H1 (cell line): ENCODE results near the gene ISG20L2. TPM values are rescaled to one million over a fixed set of nuclear protein-coding genes. Genes with fewer than 3 reads are reported as not detected.

ENCODE experiments used
- CTCF ChIA-PET: fragments of 300-600 bp; sonication (Branson Sonifier 250); formaldehyde crosslinking; loops from one replicate; lab custom pipeline; 2021; ENCODE audit not compliant: partially characterized antibody; lab: Charles Lee
- POLR2A ChIA-PET: fragments of 300-600 bp; sonication (Branson Sonifier 250); formaldehyde crosslinking; loops from one replicate; lab custom pipeline; 2021; ENCODE audit warnings: inconsistent platforms; ENCODE audit not compliant: partially characterized antibody; lab: Charles Lee
- DNase-seq, 2 experiments: peaks; one replicate each; pipeline versions ENCODE4 v3.0.0 to v3.0.0-alpha.2; 2010 to 2022; ENCODE audit warnings: low spot score in 2 of 2, low read depth in 1 of 2, mixed read lengths in 1 of 2
- FAIRE-seq: peaks from 2 replicates; lab custom pipeline; 2011; peaks lifted over from hg19 to GRCh38; lab: Jason Lieb, UNC
- H2AFZ ChIP-seq: 2 replicates; pipeline ENCODE4 v1.8.1; 2012; ENCODE audit warnings: low read length, inconsistent platforms
- H2AK5ac ChIP-seq: 2 replicates; pipeline ENCODE4 v1.6.1; 2013; ENCODE audit warnings: low read depth, low read length
- H2BK120ac ChIP-seq: replicated peaks from 2 replicates; pipeline ENCODE3; 2013; ENCODE audit warnings: low read depth, low read length, inconsistent platforms
- H2BK12ac ChIP-seq: 2 replicates; pipeline ENCODE4 v1.6.1; 2013; ENCODE audit warnings: low read depth, low read length
- H2BK15ac ChIP-seq: 2 replicates; pipeline ENCODE4 v1.6.1; 2013; ENCODE audit warnings: low read length
- H2BK20ac ChIP-seq: 2 replicates; pipeline ENCODE4 v1.6.1; 2013; ENCODE audit warnings: low read length
- H2BK5ac ChIP-seq: 2 replicates; pipeline ENCODE4 v1.6.1; 2013; ENCODE audit warnings: low read depth, low read length
- H3K14ac ChIP-seq: 2 replicates; pipeline ENCODE4 v1.6.1; 2013; ENCODE audit warnings: inconsistent platforms; ENCODE audit not compliant: insufficient read length
- H3K18ac ChIP-seq: 2 replicates; pipeline ENCODE4 v1.6.1; 2013; ENCODE audit warnings: low read length; ENCODE audit errors: extremely low read depth
- H3K23ac ChIP-seq: 2 replicates; pipeline ENCODE4 v1.6.1; 2013; ENCODE audit warnings: inconsistent platforms; ENCODE audit not compliant: insufficient read length
- H3K23me2 ChIP-seq: 2 replicates; pipeline ENCODE4 v1.6.1; 2013; ENCODE audit warnings: low read depth, low read length
- H3K27ac ChIP-seq: 2 replicates; pipeline ENCODE4 v1.6.1; 2011; ENCODE audit warnings: low read depth, low read length, inconsistent platforms
- H3K27me3 ChIP-seq, 4 experiments: replicated peaks in 1 of 4; 1 replicate in 1 of 4; 2 replicates in 3 of 4; pipeline versions ENCODE4 v1.6.1 to v1.8.1; 2011 to 2013; ENCODE audit warnings: low read length in 3 of 4, mild to moderate bottlenecking in 3 of 4, inconsistent platforms in 2 of 4, mixed read lengths in 2 of 4, moderate library complexity in 1 of 4; ENCODE audit not compliant: control insufficient read depth in 3 of 4, insufficient read depth in 3 of 4; ENCODE audit errors: extremely low read depth in 1 of 4
- H3K36me3 ChIP-seq, 4 experiments: 2 replicates each; pipeline versions ENCODE4 v1.6.1 to v1.8.1; 2011 to 2013; ENCODE audit warnings: mild to moderate bottlenecking in 4 of 4, low read length in 3 of 4, moderate library complexity in 2 of 4, control low read depth in 1 of 4, inconsistent platforms in 1 of 4; ENCODE audit not compliant: insufficient read depth in 4 of 4, control insufficient read depth in 2 of 4
- H3K4ac ChIP-seq: replicated peaks from 2 replicates; pipeline ENCODE3; 2013; ENCODE audit warnings: low read length, low read depth, mixed read lengths, inconsistent platforms; ENCODE audit not compliant: insufficient read length
- H3K4me1 ChIP-seq, 4 experiments: replicated peaks in 1 of 4; 1 replicate in 1 of 4; 2 replicates in 3 of 4; pipeline versions ENCODE4 v1.6.1 to v1.8.1; 2011 to 2013; ENCODE audit warnings: low read length in 3 of 4, inconsistent platforms in 2 of 4, mixed read lengths in 1 of 4; ENCODE audit not compliant: insufficient read depth in 4 of 4, control insufficient read depth in 3 of 4
- H3K4me2 ChIP-seq, 2 experiments: 2 replicates each; pipeline versions ENCODE4 v1.6.1 to v1.8.1; 2011 to 2013; ENCODE audit warnings: low read depth in 2 of 2, low read length in 2 of 2, control low read depth in 1 of 2, inconsistent platforms in 1 of 2, mild to moderate bottlenecking in 1 of 2; ENCODE audit not compliant: insufficient read depth in 1 of 2
- H3K4me3 ChIP-seq, 4 experiments: fragments of 200-600, 300-600 bp in 1 of 4; sonication (generic), shearing (Covaris generic), sonication (Bioruptor Twin) in 1 of 4; 2 replicates each; pipeline versions ENCODE4 v1.5.1 to v1.8.1; 2011 to 2016; ENCODE audit warnings: low read length in 4 of 4, low read depth in 3 of 4, control low read depth in 2 of 4, inconsistent platforms in 2 of 4, mild to moderate bottlenecking in 2 of 4, mixed read lengths in 1 of 4, moderate library complexity in 1 of 4; ENCODE audit not compliant: insufficient read depth in 2 of 4; ENCODE audit errors: extremely low read depth in 1 of 4
- H3K56ac ChIP-seq: replicated peaks from 2 replicates; pipeline ENCODE3; 2013; ENCODE audit warnings: low read depth, mild to moderate bottlenecking, mixed read lengths, low read length, inconsistent platforms; ENCODE audit not compliant: insufficient read length
- H3K79me1 ChIP-seq: 2 replicates; pipeline ENCODE4 v1.6.1; 2013; ENCODE audit warnings: low read depth, low read length, control low read depth
- H3K79me2 ChIP-seq, 2 experiments: 2 replicates each; pipeline versions ENCODE4 v1.6.1 to v1.8.1; 2012 to 2013; ENCODE audit warnings: low read length in 2 of 2, mild to moderate bottlenecking in 2 of 2, inconsistent platforms in 1 of 2; ENCODE audit not compliant: insufficient read depth in 2 of 2, control insufficient read depth in 1 of 2
- H3K9ac ChIP-seq, 4 experiments: replicated peaks in 1 of 4; 1 replicate in 1 of 4; 2 replicates in 3 of 4; pipeline versions ENCODE4 v1.6.1 to v1.8.1; 2011 to 2013; ENCODE audit warnings: low read depth in 3 of 4, low read length in 3 of 4, control low read depth in 2 of 4, mild to moderate bottlenecking in 2 of 4, moderate library complexity in 2 of 4, inconsistent platforms in 1 of 4; ENCODE audit errors: extremely low read depth in 1 of 4
- H3K9me3 ChIP-seq, 2 experiments: 2 replicates each; pipeline versions ENCODE4 v1.6.1 to v1.8.1; 2012 to 2013; ENCODE audit warnings: mild to moderate bottlenecking in 2 of 2, moderate library complexity in 2 of 2, control low read depth in 1 of 2, inconsistent platforms in 1 of 2, low read depth in 1 of 2, low read length in 1 of 2, mixed read lengths in 1 of 2; ENCODE audit not compliant: insufficient read depth in 2 of 2
- H4K20me1 ChIP-seq, 2 experiments: replicated peaks in 1 of 2; 2 replicates each; pipeline versions ENCODE3 to v1.8.1; 2011 to 2013; ENCODE audit warnings: inconsistent platforms in 2 of 2, low read length in 2 of 2, mild to moderate bottlenecking in 1 of 2; ENCODE audit not compliant: insufficient read depth in 2 of 2, control insufficient read depth in 1 of 2
- H4K5ac ChIP-seq: 2 replicates; pipeline ENCODE4 v1.6.1; 2013; ENCODE audit warnings: low read length, low read depth, mixed read lengths, inconsistent platforms; ENCODE audit not compliant: insufficient read length
- H4K8ac ChIP-seq: 2 replicates; pipeline ENCODE4 v1.8.0; 2013; ENCODE audit warnings: mild to moderate bottlenecking, moderate library complexity, low read length, inconsistent platforms; ENCODE audit not compliant: insufficient read depth; ENCODE audit errors: extremely low read depth
- H4K91ac ChIP-seq: replicated peaks from 2 replicates; pipeline ENCODE3; 2013; ENCODE audit warnings: low read length, mixed read lengths, inconsistent platforms; ENCODE audit not compliant: insufficient read length
- BCL11A ChIP-seq, 2 experiments: IDR thresholded peaks; one replicate each; pipeline ENCODE4 v1.6.1; 2011; ENCODE audit warnings: low read depth in 2 of 2, low read length in 2 of 2, mild to moderate bottlenecking in 2 of 2
- CBX5 ChIP-seq: fragments of 300-800, 300-1000 bp; sonication (generic); IDR thresholded peaks from 2 replicates; pipeline ENCODE4 v1.7.1; 2016; ENCODE audit warnings: antibody characterized with exemption, low read length, low read depth
- CHD2 ChIP-seq: IDR thresholded peaks from 2 replicates; pipeline ENCODE4 v1.6.1; 2012; ENCODE audit warnings: low read length, improper control_type of control experiment
- EZH2 ChIP-seq: fragments of 200-600 bp; sonication (generic); IDR thresholded peaks from 2 replicates; pipeline ENCODE4 v1.7.1; 2012; ENCODE audit warnings: low read depth, mild to moderate bottlenecking, moderate library complexity, low read length, inconsistent platforms; ENCODE audit not compliant: severe bottlenecking
- KDM4A ChIP-seq: IDR thresholded peaks from one replicate; pipeline ENCODE4 v1.7.1; 2012; ENCODE audit warnings: low read depth, mild to moderate bottlenecking, moderate library complexity, low read length, inconsistent platforms; ENCODE audit not compliant: severe bottlenecking
- POU5F1 ChIP-seq: IDR thresholded peaks from 2 replicates; pipeline ENCODE4 v1.6.1; 2011; ENCODE audit warnings: low read depth, mild to moderate bottlenecking, low read length, moderate library complexity
- RNF2 ChIP-seq: fragments of 200-900, 300-1000 bp; sonication (generic); IDR thresholded peaks from 2 replicates; pipeline ENCODE4 v1.7.1; 2016; ENCODE audit warnings: borderline replicate concordance, low read depth, mild to moderate bottlenecking, antibody characterized with exemption, low read length; ENCODE audit not compliant: poor library complexity, severe bottlenecking; ENCODE audit errors: missing control alignments
- SAP30 ChIP-seq: fragments of 300-600 bp; sonication (generic); IDR thresholded peaks from 2 replicates; pipeline ENCODE4 v1.7.1; 2012; ENCODE audit warnings: low read length, moderate library complexity, mild to moderate bottlenecking, inconsistent platforms; ENCODE audit not compliant: insufficient read depth, insufficient replicate concordance
- TAF1 ChIP-seq: IDR thresholded peaks from 2 replicates; pipeline ENCODE4 v1.6.1; 2011; ENCODE audit warnings: mild to moderate bottlenecking, low read depth, low read length
- ZNF274 ChIP-seq: IDR thresholded peaks from 2 replicates; pipeline ENCODE4 v1.7.0; 2012; ENCODE audit warnings: low read length, borderline replicate concordance; ENCODE audit errors: extremely low read depth
- WGBS, 2 experiments: shearing (Covaris generic) in 1 of 2; methylation state at CpG; one replicate each; pipeline versions ENCODE4 v1.1.6 to v1.1.7; 2013 to 2015; ENCODE audit warnings: low lambda C conversion rate in 2 of 2, mixed read lengths in 2 of 2, inconsistent platforms in 1 of 2, low coverage in 1 of 2, missing lambda C conversion rate in 1 of 2; ENCODE audit not compliant: insufficient replicate concordance in 2 of 2, insufficient coverage in 1 of 2, insufficient read length in 1 of 2; ENCODE audit errors: extremely low coverage in 1 of 2, missing lambda C conversion rate in 1 of 2; 5-methylcytosine and 5-hydroxymethylcytosine counted together
- polyA plus RNA-seq, 7 experiments: library from polyadenylated mRNA; depleted of rRNA in 3 of 7; stranded (reverse) in 5 of 7; unstranded in 2 of 7; fragments of >200 nt in 5 of 7; fragments of 200-250 nt in 2 of 7; gene quantifications; 1 replicate in 5 of 7; 2 replicates in 1 of 7; 4 replicates in 1 of 7; pipeline versions ENCODE4 v1.2.1 to v1.2.3, GENCODE V29; 2011 to 2013; ENCODE audit warnings: missing spikeins in 2 of 7, mixed read lengths in 2 of 7
- total RNA-seq: library from RNA; stranded (reverse); fragmentation: NEBNext Ultra II Directional; extraction: Animal tissue kit (Norgen Biotek cat#: 25700); gene quantifications from 2 replicates; pipeline ENCODE4 v1.2.1, GENCODE V29; 2021

The ISG20L2 gene
- total and polyA plus RNA-seq, 2 of the 8 experiments (the other 6 are each of a cell fraction or from before 2014, with no cell fraction given), result 47.5 to 53.0 TPM

GRCh38 chr1:156705918-156706656 lies 22.5 kb downstream of the ISG20L2 start:
- peak overlapping the region; percentile 97 for H3K18ac ChIP-seq
- POLR2A ChIA-PET, result interaction anchor here (0.6 to 16.9 kb wide), 27 partner anchors 8 to 1481 kb away, joined by 3 to 530 read pairs (median 4); partner anchors contain the start of genes HDGF, ISG20L2, METTL25B and MRPL24
- H4K91ac ChIP-seq, result peak overlapping the region; percentile 99
- peaks cover 0 to 19% (median 8%) of the 10 kb centered on the region in 4 experiments; a peak in 4 of 7 replicates for H3K27me3 ChIP-seq
- H2BK15ac ChIP-seq, result peak overlapping the region; percentile 81; the same call in 1 of the 2 replicates
- 2% methylated on average over 43 of the region's 45 CpGs; no CpG with 5 or more reads in 1 of the 2 experiments for WGBS, 2 experiments
- H3K79me2 ChIP-seq, result peaks cover 7 to 24% of the 10 kb centered on the region in 2 experiments; a peak in 2 of 4 replicates
- peak overlapping the region in 3 of 4 experiments; percentile 26 to 60 (median 59); a peak in 5 of 7 replicates for H3K9ac ChIP-seq
- H3K23me2 ChIP-seq, result peaks cover 31% of the 10 kb centered on the region; the same call in 1 of the 2 replicates
- H3K4me1 ChIP-seq, result peaks cover 27 to 57% (median 45%) of the 10 kb centered on the region in 4 experiments
- H4K20me1 ChIP-seq, result peaks cover 6 to 14% of the 10 kb centered on the region in 2 experiments
- peak overlapping the region; percentile 55 for H3K56ac ChIP-seq
- H3K4me2 ChIP-seq, result peak overlapping the region; percentile 77 to 94
- H3K23ac ChIP-seq, result no peak overlapping the region
- H3K79me1 ChIP-seq, result peaks cover 4% of the 10 kb centered on the region; the same call in 1 of the 2 replicates
- peak; percentile 86 to 98 for DNase-seq
- peak overlapping the region; percentile 50 to 80 (median 70) for H3K4me3 ChIP-seq
- peak overlapping the region; percentile 85 for H4K8ac ChIP-seq
- 0 out of 2 replicates have a peak overlapping the region, but pooled peaks have one; percentile 45 for H2AK5ac ChIP-seq
- H3K14ac ChIP-seq, result no peak overlapping the region
- no peak overlapping the region for H2AFZ ChIP-seq
- no peaks in the 10 kb centered on the region for H3K9me3 ChIP-seq
- peak overlapping the region; percentile 95 for H2BK20ac ChIP-seq
- H3K4ac ChIP-seq, result peak overlapping the region; percentile 80
- peak overlapping the region; percentile 45 for H2BK120ac ChIP-seq
- H2BK12ac ChIP-seq, result peak overlapping the region; percentile 96; the same call in 1 of the 2 replicates
- H4K5ac ChIP-seq, result peak overlapping the region; percentile 95
- FAIRE-seq, result no peak
- H3K36me3 ChIP-seq, result peaks cover 0 to 10% (median 2%) of the 10 kb centered on the region in 4 experiments; a peak in 4 of 8 replicates
- H3K27ac ChIP-seq, result peak overlapping the region; percentile 79
- H2BK5ac ChIP-seq, result peak overlapping the region; percentile 99
- CTCF ChIA-PET, result interaction anchor here (0.5 to 66.0 kb wide), 23 partner anchors 1 to 406 kb away, joined by 3 to 4284 read pairs (median 4); partner anchors contain the start of genes BCAN, CRABP2, HDGF and INSRR
- TF ChIP-seq ZNF274 (no peak), CBX5 (no peak), POU5F1 (no peak), CHD2 (no peak), TAF1 (peak; percentile 3; the same call in 1 of the 2 replicates), KDM4A (peak; percentile 36), RNF2 (no peak), BCL11A (IDR thresholded peaks at IDR 0.05; ENCODE audit: low read depth in 2 of 2, low read length in 2 of 2) (no peak), SAP30 (no peak), EZH2 (no peak)
